DLD1 (cell line): ENCODE results near the gene ACSBG1.
"Not testable (repeated sequence)": the region's sequence is repeated elsewhere in the genome, so short reads cannot be mapped to it uniquely, and the experiment has no call there.

Experiments used
- in situ Hi-C: cut with HindIII; loops from 2 replicates; pipeline ENCODE4 v1.10.0; 2017; ENCODE audit warnings: low sequenced_read_pairs

Gene ACSBG1

GRCh38 chr15:78175330-78175729 is 59.0 kb downstream of the ACSBG1 start:
- in situ Hi-C loops: no loop called here

GRCh38 chr15:78174401-78174800 is 60.0 kb downstream of the ACSBG1 start:
- in situ Hi-C loops: no loop called here

- in situ Hi-C loops: no loop called here
Measured at GRCh38 chr15:78171864-78172472, 62.4 kb downstream of the ACSBG1 start.

- in situ Hi-C loops: no loop called here
Measured at GRCh38 chr15:78170848-78171773, 63.3 kb downstream of the ACSBG1 start.

- in situ Hi-C loops: no loop called here
Measured at GRCh38 chr15:78168608-78169007, 65.8 kb downstream of the ACSBG1 start.

- in situ Hi-C loops: no loop called here
Measured at GRCh38 chr15:78167227-78167888, 67.0 kb downstream of the ACSBG1 start.

GRCh38 chr15:78164010-78164409 is 70.4 kb downstream of the ACSBG1 start:
- in situ Hi-C loops: no loop called here

- in situ Hi-C loops: no loop called here
Measured at GRCh38 chr15:78162038-78162437, 72.3 kb downstream of the ACSBG1 start.

- in situ Hi-C loops: no loop called here
Measured at GRCh38 chr15:78159395-78159794, 75.0 kb downstream of the ACSBG1 start.

GRCh38 chr15:78157203-78157602 is 77.2 kb downstream of the ACSBG1 start:
- in situ Hi-C loops: no loop called here

- in situ Hi-C loops: no loop called here
Measured at GRCh38 chr15:78156653-78157052, 77.7 kb downstream of the ACSBG1 start.

GRCh38 chr15:78155355-78155939 is 78.9 kb downstream of the ACSBG1 start:
- in situ Hi-C loops: no loop called here

- in situ Hi-C loops: no loop called here
Measured at GRCh38 chr15:78154955-78155354, 79.4 kb downstream of the ACSBG1 start.

- in situ Hi-C loops: not testable (repeated sequence)
Measured at GRCh38 chr15:78151075-78151474, 83.3 kb downstream of the ACSBG1 start.

GRCh38 chr15:78149805-78150751 is 84.3 kb downstream of the ACSBG1 start:
- in situ Hi-C loops: loop anchor here (25.0 kb wide), 1 partner anchor 137 kb away; the partner anchor contains the start of gene SKIC8

- in situ Hi-C loops: loop anchor here (25.0 kb wide), 1 partner anchor 138 kb away; the partner anchor contains the start of gene SKIC8
Measured at GRCh38 chr15:78149068-78149804, 85.1 kb downstream of the ACSBG1 start, which contains the start of gene IDH3A. IDH3A (plus strand) TSS chr15:78149362; CDS start chr15:78149404, 42 bp downstream.

GRCh38 chr15:78148392-78149067 is 85.8 kb downstream of the ACSBG1 start:
- in situ Hi-C loops: loop anchor here (25.0 kb wide), 1 partner anchor 139 kb away; the partner anchor contains the start of gene SKIC8

GRCh38 chr15:78147566-78147965 is 86.8 kb downstream of the ACSBG1 start:
- in situ Hi-C loops: loop anchor here (25.0 kb wide), 1 partner anchor 140 kb away; the partner anchor contains the start of gene SKIC8
